HK-2 (cell line): Measurements from ENCODE around the gene ZBTB20.

Source experiments
- DNase-seq: peaks from one replicate; pipeline ENCODE4 v3.0.0-alpha.2; 2018; ENCODE audit not compliant: unreplicated experiment

Gene ZBTB20

DNA sequence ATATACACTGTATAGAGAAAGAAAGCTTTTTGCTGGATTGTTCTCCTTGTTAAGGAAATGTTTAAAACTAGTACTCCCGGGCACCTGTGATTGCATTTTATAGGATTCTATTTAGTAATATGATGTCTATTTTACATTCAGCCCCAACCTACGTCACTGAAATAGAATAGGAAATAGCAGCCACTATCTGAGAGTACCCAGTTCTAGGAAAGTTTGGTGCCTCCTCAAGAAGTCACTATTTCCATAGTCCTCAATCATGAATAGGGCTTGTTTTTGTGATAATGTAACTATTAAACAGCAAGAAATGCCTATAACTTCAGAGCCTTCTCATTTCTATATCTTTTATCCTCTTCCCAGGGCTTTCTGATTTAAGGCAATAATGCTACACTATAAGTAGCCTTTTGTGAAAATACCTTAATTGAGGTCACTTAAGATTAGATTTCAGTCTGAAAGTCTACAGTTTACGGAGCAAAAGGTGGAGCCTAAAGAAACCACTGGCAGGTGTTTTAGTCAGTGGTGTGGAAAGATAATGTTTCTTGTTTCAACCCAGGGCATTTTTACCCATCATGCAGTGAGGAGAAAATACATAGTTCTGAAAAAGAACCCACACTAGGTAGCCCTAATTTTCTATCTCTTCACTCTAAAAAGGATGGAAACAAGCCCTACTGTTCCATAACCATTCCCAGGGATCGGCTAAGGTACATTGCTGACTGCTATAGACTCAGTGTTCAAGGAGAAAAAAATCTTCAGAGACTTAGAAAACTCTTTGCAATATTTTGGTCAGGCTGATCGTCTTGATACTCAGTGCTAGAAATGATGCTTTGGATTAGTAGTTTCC is 814.5 kb downstream of the ZBTB20 start:
- DNase-seq, result no peak

DNA sequence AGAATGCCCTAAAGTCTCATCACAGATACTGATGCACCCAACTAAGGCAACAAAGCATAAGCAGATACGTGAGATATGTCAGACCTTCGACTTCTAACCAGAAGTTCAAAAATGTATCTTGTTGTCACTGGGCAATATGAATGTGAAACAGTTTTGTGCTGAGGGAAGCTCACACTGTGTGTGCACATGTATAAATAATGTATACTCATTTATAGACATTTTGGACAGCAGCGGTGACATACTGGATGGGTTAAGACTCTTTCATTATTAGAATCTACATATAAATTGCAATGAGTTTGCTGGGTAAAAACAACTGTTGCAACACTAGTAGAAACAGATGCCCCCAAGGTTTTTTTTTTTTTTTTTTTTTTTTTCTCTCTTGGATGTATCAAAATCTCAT is 815.4 kb downstream of the ZBTB20 start:
- no peak for DNase-seq

DNA sequence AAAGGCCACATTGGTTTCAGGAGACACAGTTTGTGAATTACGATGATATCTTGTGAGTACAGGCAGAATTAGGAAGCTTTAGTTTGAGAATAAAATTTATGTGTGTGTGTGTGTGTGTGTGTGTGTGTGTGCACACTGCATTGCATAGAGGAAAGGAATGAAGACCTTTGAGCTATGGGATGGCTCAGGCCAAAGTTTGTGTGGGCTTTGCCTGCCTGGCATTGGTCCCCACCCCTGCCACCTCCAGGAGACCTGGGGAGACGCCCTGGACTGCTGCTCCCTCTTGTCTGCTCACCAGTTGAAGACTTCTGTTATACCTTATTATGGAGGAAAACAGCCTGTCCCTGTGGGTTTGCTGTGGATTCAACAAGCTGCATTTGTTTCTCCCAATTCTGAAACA is 816.1 kb downstream of the ZBTB20 start:
- no peak for DNase-seq

DNA sequence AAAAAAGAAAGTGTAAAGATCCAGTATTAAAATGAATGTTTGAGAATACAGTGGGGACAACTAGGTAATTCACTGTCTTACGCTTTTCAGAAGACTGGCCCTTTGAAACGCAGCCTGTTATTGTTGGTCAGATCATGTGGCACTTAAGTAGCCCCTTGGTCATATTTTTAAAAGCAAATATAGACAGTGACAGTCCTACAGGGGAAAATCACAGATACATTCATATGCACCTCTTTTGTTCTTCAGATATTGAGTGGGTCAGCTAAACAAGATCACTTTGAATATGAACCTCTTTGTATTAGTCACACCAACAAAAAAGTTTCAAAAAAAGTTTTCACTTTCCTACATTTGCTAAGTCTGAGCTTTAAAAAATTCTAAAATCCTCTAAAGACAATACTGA is 817.3 kb downstream of the ZBTB20 start:
- DNase-seq, result no peak

DNA sequence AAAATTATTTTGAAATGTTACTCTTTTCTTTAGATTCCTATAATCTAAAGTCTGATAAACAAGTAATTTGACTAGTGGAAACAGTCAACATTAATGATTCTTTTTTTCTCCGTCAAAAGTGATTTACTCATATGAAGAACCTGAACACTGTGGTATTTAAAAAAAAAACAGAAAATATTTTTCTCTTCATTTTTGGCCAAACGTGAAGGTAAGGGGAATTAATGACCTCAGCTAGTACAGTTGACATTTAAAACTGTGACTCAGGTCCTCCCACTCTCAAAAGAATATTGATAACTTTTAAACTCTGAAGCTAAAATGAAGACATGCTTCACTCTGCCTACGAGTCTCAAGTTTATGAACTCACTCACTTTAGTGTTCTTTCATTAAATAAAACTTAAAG is 818.7 kb downstream of the ZBTB20 start:
- DNase-seq, result no peak

DNA sequence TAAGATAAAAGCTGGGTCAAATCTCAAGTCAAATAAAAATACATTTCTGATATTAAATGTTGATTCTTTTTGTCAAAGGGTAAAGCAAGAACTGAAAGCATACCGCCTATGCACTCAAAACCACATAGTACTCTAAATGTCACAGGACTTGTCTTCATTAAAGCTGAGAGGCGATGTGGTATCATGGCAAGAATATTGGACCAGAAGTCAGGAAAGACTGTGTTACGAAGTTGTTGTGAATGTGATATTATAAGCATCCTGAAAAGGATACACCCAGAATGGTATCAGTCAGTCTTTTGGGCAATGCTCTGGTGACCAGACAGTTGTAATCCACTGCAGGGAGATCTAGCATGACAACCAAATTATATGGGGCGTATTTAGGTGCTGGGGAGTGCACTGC is 819.4 kb downstream of the ZBTB20 start:
- no peak for DNase-seq

DNA sequence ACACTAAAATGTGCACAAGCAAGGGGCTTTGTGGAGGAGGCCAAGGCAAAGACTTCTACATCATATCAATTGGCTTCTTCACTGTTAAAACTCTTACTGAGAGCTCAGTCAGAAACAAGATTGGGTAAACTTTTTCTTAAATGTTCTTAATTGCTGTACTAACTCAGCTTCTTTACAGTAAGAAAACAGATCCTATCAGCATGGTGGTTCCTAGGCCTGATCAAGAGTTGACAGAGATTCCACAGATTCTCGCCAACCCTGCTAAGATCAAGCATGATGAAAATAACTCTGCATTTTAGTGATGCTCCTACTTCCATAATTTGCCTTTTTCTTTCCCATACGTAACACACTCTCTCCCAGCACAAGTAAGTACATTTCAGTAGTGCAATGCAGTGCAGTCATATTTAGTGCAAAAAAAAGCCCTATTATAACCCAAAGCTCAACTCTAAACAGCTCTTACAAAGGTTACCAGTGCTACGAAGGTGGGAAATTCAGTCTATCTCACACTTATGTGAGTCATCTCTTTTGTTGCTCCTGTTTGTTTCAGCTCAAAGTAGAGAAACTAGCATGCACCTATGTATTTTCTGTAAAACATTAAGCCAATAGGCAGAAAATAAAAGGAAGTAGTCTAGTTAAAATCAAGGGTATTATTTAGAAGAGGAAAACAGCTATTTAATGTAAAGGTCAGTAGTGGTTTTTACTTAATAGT is 823.4 kb downstream of the ZBTB20 start:
- no peak for DNase-seq

DNA sequence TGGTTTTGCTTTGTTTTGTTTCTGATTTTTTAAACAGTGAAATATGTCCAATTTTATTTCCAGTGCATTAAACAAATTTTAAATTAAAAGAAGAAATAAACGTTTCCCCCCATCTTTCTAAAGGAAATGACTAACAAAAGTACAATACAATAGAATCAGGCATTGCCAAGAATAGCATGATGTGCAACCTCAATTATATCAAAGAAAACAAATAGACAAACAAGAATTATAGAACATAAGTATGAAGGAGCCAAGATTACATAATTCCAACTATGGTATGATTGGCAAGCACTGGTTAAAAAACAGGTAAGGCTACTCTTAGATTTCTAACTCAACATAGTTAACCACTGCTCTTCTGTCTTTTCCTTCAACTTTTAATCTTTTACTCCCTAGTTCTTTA is 826.8 kb downstream of the ZBTB20 start:
- no peak for DNase-seq

DNA sequence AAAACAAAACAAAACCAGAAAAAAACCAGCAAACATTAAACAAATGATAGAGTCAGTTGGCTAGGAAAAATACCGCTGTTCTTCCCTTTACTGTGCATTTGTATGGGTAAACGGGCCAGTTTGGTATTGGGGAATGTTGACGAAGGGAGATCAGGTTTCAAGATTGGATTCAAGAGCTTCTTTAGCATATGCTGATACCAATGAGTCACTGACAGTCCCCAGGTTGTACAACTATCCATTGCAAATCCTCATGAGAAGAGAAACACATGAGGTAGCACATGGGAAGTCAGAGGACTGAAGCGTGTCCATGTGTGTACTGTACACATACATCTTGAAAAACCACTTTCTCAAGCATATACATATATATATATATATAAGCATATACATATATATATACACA is 827.6 kb downstream of the ZBTB20 start:
- DNase-seq, result no peak

DNA sequence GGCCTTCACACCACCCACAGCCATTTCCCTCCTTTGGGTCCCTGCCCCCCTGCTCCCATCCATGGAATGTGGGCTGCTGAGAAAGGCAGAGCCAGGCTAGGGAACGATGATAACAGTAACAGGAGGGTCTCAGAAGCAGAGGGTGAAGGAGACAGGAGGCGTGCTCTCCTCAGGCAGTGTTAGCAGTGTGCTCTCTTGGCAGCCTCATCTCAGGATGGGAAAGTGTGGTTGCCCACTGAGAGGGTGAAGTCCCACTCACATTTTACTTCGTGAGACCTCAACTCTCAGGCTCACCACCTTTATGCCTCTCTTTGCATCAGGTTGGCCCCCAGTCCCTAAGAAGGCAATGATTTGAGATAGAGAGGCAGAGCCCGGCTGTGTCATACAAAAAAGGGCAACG is 828.8 kb downstream of the ZBTB20 start:
- DNase-seq, result no peak

DNA sequence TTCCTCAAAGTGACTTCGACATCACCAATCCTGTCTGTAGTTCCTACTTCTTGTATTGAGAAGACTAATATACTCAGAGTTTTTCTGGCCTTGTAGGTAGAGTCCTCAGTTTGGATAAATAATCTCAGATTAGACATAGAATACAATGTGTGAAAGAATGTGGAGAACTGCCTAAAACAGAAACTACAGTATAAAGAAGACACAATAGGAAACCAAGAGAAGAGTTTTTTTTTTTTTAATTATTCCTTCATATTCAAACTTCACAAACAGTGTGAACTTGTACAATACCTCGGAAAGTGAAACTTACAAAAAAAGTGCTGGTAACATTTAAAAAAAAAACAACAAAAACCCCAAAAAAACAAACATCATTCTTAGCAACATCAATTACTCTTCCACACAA is 832.8 kb downstream of the ZBTB20 start:
- no peak for DNase-seq

DNA sequence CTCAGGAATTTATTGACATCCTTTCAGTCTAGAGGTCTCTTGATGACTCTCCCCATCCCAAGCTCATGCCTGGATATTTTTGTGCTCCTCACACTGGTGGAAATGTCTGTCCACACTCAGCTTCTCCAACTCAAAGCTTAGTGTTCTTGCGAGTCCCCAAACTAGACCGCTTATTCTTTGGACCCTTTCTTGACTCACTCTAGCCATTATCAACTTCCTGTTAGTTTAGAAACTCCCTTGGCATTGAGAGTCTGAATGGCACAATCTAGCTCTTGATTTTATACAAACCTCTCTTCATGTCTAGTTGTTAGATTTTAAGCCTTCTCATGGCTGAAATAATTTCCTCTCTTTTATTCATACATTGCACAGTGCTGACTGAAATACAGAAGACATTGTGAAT is 833.7 kb downstream of the ZBTB20 start:
- no peak for DNase-seq

DNA sequence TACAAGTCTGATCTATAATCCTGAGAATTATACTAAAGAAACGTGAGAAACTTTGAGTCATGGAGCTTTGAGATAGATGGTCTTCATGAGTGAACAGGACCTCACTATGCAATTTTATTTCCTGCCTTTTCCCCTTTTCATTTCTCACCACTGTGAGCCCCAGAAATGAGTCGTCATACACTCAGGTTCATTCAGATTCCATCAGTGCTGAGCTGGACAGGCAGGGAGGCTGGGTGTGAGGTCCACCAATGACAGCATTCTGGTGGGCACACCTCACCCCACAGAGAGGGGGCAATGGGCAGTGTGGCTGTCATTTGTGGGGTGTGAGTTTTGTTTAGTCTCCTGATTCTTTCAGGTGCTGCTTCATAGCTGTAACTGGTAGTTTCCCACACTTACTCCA is 836.4 kb downstream of the ZBTB20 start:
- peak; percentile 5 for DNase-seq

DNA sequence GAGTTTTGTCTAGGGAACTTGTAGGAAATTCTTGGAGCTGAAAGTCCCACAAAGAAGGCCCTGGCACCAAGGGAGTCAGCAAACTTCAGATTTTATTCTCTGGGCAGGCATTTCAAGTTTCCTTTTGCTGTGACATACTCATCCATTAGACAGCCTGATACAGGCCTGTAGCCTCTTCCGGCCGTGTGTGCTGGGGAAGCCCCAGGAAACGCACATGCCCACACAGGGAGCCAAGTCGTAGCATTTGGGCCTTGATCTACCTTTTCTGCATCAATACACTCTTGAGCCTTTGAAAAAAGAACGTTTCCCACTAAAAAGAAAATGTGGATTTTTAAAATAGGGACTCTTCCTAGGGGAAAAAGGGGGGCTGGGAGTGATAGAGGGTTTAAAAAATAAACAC is 838.3 kb downstream of the ZBTB20 start:
- no peak for DNase-seq

DNA sequence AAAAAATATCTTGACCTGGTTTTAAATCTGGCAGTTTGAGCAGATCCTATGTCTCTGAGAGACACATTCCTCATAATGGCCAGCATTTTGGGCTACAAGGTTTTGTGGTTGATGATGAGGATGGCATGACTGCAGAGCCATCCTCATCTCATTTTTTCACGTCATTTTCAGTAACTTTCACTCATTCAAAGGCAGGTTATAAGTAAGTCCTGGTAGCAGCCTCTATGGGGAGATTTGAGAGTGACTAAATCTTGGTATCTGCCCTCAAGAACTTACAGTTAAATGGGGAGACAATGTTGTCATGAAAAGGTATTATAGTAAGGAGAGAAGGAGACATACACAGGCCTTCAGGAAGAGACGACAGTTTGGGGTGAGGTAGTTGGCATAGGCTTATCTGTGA is 838.7 kb downstream of the ZBTB20 start:
- no peak for DNase-seq

DNA sequence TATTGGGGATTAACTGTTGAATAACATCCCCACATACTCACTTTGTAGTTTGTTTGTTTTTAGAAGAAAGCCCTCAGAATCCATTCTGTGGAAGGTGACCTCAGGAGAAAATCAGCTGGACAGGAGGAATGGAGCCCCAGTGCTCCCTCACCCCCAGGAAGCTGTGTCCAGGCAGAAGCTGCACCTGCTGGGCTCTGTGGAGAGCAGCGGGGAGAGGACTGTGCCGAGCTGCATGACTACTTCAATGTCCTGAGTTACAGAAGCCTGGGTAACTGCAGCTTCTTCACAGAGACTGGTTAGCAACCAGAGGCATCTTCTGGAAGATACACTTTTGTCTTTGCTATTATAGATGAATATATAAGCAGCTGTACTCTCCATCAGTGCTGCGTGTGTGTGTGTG is 839.3 kb downstream of the ZBTB20 start:
- no peak for DNase-seq

DNA sequence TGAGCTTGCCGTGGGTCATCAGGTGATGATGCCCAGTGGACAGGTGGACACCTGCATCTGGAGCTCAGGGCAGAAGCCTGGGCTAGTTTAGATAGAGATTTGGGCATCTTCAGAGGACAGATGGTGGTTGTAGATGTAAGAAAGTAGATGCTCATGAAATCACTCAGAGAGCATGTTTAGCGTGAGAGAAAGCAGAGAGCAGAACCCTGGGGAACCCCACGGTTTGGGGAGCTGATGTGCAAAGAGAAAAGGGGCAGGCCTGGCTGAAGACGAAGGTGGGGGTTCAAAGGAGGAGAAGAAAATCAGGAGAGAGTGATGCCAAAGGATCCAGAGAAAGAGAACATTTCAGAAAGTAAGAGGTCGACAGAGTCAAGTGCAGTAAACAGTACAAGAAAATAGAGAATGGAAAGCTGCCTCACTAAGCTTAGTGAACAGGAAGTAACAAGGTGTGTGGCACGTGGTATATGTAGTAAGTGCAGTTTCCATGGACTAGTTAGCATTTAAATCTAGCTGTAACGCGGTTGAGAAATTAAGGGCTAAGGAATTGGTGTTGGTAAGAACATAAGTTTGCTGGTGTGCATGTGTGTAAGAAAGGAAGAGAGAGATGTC is 839.8 kb downstream of the ZBTB20 start:
- no peak for DNase-seq

DNA sequence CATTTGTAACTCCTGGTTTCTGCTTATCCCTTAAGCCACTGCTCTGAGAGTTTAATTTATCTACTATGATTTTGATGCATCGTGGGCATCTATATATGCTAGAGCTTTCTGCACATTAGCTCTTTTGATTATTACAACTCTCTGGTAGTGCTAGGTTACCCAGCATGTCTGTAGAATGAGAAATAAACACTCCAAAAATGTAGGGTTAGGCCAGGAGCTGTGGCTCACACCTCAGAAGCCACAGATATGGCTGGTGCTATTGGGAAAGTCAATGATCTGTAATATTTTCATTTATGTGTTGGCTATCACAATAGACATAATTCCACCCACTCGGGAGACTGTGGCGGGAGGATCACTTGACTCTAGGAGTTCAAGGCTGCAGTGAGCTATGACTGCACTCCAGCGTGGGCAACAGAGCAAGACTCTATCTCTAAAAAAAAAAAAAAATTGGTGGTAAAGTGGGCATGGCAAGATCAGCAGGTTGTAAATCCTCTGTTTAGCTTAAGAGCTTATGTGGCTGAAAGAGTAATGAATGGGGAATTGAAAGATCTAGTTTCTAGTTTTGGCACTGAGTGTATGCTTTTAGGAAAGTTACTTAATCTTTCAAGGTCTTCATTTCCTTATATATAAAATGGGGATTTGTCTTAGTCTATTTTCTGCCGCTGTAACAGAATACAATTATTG is 847.0 kb downstream of the ZBTB20 start:
- no peak for DNase-seq

DNA sequence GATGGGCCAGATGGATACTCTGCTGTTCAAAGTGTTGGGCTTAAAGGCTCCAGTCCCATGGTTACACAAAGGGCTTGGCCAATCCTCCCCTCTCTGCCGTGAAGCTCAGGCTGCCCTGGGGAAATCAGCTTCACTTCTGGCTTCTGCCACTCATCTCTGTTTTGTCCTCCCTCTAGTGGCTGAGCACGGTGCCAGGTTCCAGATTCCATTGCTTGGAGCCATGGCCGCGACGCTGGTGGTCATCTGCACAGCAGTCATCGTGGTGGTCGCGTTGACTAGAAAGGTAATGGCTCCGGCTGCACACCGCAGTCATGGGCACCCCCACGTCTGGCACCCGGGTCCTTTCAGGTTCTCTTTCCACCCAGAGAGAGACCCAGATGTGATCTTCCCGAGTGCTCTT is 847.7 kb downstream of the ZBTB20 start:
- peak; percentile 28 for DNase-seq

DNA sequence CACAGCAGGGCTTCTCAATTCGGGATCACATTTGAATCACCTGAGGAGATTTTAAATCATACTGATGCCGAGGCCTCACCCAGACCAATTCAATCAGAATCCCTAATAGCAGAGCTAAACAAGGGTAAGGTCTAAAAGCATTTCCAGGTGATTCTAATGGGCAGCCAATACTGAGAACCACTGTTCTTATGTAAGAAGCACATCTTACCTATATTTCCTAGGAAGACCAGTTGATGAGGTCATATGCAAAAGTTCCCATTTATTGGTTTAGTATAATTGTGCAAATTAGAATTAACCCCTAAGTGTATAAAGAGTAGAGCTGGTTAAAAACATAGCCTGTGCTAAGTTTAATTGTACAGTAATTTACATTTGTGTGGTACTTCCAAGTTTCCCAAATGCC is 851.1 kb downstream of the ZBTB20 start:
- no peak for DNase-seq

DNA sequence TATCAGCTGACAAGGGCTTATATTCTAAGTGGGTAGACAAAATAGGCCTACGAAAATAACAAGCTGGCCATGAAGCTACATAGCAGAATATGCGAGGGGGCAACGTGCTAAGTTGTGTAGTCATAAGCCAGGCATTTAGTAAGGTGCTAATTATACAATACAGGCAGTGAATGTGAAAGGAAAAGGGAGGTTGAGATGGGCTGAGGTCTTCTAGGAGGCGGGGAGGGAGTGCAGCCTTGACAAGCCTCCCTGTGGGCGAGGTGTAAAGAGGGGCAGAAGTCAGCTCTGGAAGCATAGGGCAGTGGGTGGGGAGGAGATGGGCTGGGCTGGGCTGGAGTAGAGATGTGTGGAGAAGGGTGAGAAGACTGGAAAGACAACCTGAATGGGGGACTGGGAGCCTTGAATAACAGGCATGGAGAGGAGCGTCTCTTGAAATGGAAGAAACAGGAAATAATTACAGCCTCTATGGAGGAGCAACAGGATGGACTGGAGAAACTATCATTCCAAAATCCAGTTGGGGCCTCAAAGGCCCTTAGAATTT is 852.1 kb downstream of the ZBTB20 start:
- no peak for DNase-seq

DNA sequence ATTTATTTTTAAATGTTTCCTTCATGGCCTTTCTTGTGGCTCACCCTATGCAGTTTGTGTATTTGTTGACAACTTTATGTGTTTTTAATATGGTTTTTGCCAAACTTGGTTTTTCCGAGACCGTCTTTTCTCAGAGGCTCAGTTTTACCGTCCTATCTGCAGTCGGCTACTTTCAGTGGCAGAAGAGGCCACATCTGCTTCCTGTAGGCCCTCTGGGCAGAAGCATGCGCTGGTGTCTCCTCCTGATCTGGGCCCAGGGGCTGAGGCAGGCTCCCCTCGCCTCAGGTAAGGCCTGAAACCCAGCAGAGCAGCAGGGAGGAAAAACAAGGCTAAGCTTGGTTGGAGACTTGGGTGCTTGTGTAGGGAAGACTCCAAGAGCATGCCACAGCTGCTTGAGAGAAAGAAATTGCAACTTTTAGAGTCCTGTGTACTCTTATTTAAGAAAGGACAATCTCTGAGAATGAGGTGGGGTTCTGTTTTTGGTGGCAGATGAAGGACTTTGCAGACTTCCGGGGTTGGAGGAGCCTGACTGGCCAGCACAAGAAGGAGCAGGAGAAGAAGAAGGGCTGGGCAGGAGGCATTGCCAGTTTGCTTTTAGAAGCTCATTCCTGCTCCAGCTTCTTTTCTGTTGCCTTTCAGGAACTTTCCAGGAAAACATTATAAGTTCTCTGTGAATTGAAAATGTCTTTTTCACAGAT is 853.1 kb downstream of the ZBTB20 start, which contains the start of gene TIGIT:
TSS of gene TIGIT (plus strand) at position 191 of the 698 bp plus-strand sequence. CDS start at position 225, 34 bp downstream.
- DNase-seq, result no peak
